ENCODE measurements around the gene TMEM120B.

Gene TMEM120B

GRCh38 chr12:121829250-121829918 is 116.8 kb downstream of the TMEM120B start:
- no peak for DNase-seq (ENCODE audit: low read depth)
- no peak for TF ChIP-seq CTCF (conservative IDR thresholded peaks at IDR 0.05; ENCODE audit: low read length)
- H3K4me3 ChIP-seq (ENCODE audit: low read length): no peak overlapping the region

- no peak overlapping the region for H3K4me3 ChIP-seq (ENCODE audit: low read length)
- no peak for TF ChIP-seq CTCF (conservative IDR thresholded peaks at IDR 0.05; ENCODE audit: low read length)
- no peak for DNase-seq (ENCODE audit: low read depth)
Observed at GRCh38 chr12:121830134-121830533, 117.6 kb downstream of the TMEM120B start.

GRCh38 chr12:121830588-121831265 is 118.2 kb downstream of the TMEM120B start:
- no peak for TF ChIP-seq CTCF (conservative IDR thresholded peaks at IDR 0.05; ENCODE audit: low read length)
- no peak overlapping the region for H3K4me3 ChIP-seq (ENCODE audit: low read length)
- no peak for DNase-seq (ENCODE audit: low read depth)

Data from AG10803 (cell line).